Measurements from ENCODE around the gene VPS50.

VPS50 gene

DNA sequence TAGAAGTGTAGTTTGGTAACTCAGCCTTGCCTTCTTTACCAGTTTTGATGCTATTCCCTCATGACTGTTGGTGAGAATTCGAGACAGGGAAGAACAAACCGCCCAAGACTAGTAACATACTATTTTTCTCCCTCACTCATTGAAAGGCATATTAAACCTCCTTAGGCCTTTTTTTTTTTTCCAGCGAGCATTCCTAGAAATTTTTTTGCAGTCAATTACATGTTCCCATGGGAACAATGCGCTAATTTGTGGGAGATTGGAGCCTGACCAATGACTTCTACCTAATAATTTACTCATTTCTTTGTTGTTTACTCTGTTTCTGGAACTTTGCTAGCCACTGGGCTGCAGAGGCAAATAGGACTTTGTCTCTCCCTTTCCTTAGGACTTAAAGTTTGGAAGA, 6.0 kb downstream of the VPS50 start:
- TF ChIP-seq CREB1 (IDR thresholded peaks at IDR 0.05; ENCODE audit: low read depth) (no peak), FOXM1 (IDR thresholded peaks at IDR 0.05; ENCODE audit: borderline replicate concordance, low read depth) (no peak), CEBPB (IDR thresholded peaks at IDR 0.05) (no peak)
- TF ChIP-seq, protein P1, sequence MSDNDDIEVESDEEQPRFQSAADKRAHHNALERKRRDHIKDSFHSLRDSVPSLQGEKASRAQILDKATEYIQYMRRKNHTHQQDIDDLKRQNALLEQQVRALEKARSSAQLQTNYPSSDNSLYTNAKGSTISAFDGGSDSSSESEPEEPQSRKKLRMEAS (IDR thresholded peaks at IDR 0.05), result no peak

GRCh38 chr7:93238748-93239147, 6.6 kb downstream of the VPS50 start:
- TF ChIP-seq TCF12 (IDR thresholded peaks at IDR 0.05; ENCODE audit: low read depth), result no peak
- TF ChIP-seq EP300 (IDR thresholded peaks at IDR 0.05; ENCODE audit: borderline replicate concordance), result no peak
- TF ChIP-seq EGR1 (IDR thresholded peaks at IDR 0.05), result no peak
- no peak for TF ChIP-seq CREB1 (IDR thresholded peaks at IDR 0.05; ENCODE audit: low read depth)
- no peak for TF ChIP-seq ZBTB7A (IDR thresholded peaks at IDR 0.05; ENCODE audit: low read depth)

- TF ChIP-seq ZBTB7A (IDR thresholded peaks at IDR 0.05; ENCODE audit: low read depth) (no peak), RAD21 (IDR thresholded peaks at IDR 0.05; ENCODE audit: low read depth) (no peak), FOXM1 (IDR thresholded peaks at IDR 0.05; ENCODE audit: borderline replicate concordance, low read depth) (no peak), EGR1 (IDR thresholded peaks at IDR 0.05) (no peak), TCF12 (IDR thresholded peaks at IDR 0.05; ENCODE audit: low read depth) (no peak)
Observed at GRCh38 chr7:93239824-93240223, 7.7 kb downstream of the VPS50 start.

GRCh38 chr7:93242106-93242505, 9.9 kb downstream of the VPS50 start:
- TF ChIP-seq USF1 (IDR thresholded peaks at IDR 0.05) (no peak), NFIC (IDR thresholded peaks at IDR 0.05) (no peak), ZBTB7A (IDR thresholded peaks at IDR 0.05; ENCODE audit: low read depth) (no peak), CREB1 (IDR thresholded peaks at IDR 0.05; ENCODE audit: low read depth) (no peak), EP300 (IDR thresholded peaks at IDR 0.05; ENCODE audit: borderline replicate concordance) (no peak), CEBPB (IDR thresholded peaks at IDR 0.05) (no peak), YY1 (IDR thresholded peaks at IDR 0.05; ENCODE audit: low read depth) (no peak), EGR1 (IDR thresholded peaks at IDR 0.05) (no peak), FOXM1 (IDR thresholded peaks at IDR 0.05; ENCODE audit: borderline replicate concordance, low read depth) (no peak)
- TF ChIP-seq, protein P2, sequence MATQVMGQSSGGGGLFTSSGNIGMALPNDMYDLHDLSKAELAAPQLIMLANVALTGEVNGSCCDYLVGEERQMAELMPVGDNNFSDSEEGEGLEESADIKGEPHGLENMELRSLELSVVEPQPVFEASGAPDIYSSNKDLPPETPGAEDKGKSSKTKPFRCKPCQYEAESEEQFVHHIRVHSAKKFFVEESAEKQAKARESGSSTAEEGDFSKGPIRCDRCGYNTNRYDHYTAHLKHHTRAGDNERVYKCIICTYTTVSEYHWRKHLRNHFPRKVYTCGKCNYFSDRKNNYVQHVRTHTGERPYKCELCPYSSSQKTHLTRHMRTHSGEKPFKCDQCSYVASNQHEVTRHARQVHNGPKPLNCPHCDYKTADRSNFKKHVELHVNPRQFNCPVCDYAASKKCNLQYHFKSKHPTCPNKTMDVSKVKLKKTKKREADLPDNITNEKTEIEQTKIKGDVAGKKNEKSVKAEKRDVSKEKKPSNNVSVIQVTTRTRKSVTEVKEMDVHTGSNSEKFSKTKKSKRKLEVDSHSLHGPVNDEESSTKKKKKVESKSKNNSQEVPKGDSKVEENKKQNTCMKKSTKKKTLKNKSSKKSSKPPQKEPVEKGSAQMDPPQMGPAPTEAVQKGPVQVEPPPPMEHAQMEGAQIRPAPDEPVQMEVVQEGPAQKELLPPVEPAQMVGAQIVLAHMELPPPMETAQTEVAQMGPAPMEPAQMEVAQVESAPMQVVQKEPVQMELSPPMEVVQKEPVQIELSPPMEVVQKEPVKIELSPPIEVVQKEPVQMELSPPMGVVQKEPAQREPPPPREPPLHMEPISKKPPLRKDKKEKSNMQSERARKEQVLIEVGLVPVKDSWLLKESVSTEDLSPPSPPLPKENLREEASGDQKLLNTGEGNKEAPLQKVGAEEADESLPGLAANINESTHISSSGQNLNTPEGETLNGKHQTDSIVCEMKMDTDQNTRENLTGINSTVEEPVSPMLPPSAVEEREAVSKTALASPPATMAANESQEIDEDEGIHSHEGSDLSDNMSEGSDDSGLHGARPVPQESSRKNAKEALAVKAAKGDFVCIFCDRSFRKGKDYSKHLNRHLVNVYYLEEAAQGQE (IDR thresholded peaks at IDR 0.05; ENCODE audit: low read depth), result no peak
- TF ChIP-seq, protein P1 (IDR thresholded peaks at IDR 0.05), result no peak

DNA sequence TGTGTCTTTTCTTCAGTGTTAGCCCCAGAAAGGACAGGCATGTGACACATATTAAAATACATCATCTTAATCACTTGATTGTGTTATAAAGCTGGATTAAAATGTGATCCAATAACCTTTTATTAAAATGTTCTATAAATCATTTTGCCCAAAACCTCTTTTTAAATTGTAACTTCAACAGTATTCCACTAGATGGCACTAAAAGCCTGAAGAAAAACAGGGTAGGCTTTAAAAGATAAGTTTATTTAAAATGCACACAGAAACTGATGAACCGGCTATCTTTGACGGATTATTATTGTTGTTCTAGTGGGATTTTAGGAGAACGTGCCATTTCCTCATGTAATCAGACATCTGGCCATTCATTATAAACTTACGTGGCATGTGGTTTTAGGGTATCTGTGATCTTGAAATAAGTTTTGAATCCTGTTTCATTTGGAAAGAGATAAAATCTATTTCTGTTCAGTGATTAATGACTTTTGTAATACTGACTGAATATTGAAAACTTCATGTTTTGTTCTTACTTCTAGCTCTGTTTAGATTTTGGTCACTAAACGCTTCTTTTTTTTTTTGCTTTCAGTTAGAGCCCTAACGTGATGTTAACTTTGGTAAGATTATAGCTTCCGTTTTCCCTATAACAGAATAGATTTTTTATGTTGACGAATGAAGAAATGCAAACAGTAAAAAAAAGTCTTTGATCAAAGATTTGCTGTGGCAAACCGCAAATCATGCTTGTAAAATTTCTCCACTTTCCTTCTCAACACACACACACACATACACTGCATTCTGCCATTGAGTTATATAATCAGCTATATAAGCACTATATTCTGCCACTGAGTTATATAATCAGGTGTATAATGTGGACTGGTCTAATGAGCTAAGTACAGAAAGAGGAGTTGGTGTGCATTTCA, 13.6 kb downstream of the VPS50 start:
- TF ChIP-seq RAD21 (IDR thresholded peaks at IDR 0.05; ENCODE audit: low read depth), result peak; percentile 41
- TF ChIP-seq, protein P2 (IDR thresholded peaks at IDR 0.05; ENCODE audit: low read depth), result no peak

- no peak for TF ChIP-seq EGR1 (IDR thresholded peaks at IDR 0.05)
- TF ChIP-seq, protein P2 (IDR thresholded peaks at IDR 0.05; ENCODE audit: low read depth), result peak; percentile 76
Observed at GRCh38 chr7:93249491-93250148, 17.5 kb downstream of the VPS50 start.
